Measurements from ENCODE around the gene ARL14EPL.
A peak's percentile ranks its signal among the peaks of the same experiment; 100 is the strongest.
"Not testable (repeated sequence)": the region's sequence is repeated elsewhere in the genome, so short reads cannot be mapped to it uniquely, and the experiment has no call there.

The ARL14EPL gene

GRCh38 chr5:116058346-116058936 lies 26.2 kb downstream of the ARL14EPL start:
- no peak for DNase-seq

GRCh38 chr5:116062352-116062751 lies 30.1 kb downstream of the ARL14EPL start:
- DNase-seq: no peak

DNA sequence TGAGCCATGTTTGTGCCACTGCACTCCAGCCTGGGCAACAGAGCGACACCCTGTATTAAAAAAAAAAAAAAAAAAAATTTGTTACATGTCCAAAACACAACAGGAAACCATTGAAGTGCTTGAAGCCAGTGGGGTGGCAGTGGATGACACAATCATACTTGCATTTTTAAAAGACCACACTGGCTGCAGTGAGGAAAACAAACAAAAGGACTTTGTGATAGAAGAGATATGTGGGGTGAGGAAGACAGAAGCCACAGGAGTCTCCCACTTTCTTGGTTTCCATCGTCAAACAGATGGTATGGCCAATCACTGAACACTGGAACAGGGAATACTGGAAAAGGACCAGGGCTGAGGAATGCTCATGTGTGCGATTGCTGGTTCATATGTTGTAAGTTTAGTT lies 31.7 kb downstream of the ARL14EPL start:
- no peak for DNase-seq

DNA sequence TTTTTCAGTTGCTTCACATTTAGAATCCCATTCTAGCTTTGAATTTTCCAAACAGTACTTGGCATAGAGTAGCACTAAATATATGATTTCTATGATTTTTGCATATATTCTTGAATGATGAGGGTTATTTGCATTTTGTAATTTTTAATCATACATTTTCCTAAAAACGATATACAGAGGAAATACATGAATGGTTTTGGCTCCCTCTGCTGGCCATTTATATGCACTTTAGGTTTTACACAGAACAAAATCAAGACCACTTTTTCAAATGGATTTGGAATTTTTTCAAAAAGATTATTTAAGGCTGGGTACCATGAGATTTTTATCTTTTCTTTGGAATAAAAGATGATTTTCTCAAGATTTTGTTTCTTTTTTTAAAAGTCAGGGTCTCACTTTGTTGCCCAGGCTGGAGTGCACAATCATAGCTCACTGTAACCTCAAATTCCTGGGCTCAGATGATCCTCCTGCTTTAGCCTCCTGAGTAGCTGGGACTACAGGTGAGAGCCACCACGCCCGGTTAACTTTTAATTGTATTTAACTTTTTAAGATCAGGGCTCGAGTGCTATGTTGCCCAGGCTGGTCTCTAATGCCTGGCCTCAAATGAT lies 35.9 kb downstream of the ARL14EPL start:
- DNase-seq: peak in 1 of 2 donors; percentile 41

DNA sequence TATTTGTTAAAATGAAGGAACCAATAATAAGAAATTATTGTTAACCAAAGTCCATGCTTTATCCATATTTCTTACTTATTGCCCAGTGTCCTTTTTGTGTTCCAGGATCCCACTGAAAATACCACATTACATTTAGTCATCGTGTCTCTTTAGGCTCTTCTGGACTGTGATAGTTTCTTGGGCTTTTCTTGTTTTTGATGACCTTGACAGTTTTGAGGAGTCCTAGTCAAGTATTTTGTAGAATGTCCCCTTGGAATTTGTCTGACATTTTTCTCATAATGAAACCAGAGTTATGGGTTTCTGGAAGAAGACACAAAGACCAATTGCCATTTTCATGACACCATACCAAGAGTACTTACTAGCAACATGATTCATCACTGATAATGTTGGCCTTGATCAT lies 38.9 kb downstream of the ARL14EPL start:
- DNase-seq: no peak

DNA sequence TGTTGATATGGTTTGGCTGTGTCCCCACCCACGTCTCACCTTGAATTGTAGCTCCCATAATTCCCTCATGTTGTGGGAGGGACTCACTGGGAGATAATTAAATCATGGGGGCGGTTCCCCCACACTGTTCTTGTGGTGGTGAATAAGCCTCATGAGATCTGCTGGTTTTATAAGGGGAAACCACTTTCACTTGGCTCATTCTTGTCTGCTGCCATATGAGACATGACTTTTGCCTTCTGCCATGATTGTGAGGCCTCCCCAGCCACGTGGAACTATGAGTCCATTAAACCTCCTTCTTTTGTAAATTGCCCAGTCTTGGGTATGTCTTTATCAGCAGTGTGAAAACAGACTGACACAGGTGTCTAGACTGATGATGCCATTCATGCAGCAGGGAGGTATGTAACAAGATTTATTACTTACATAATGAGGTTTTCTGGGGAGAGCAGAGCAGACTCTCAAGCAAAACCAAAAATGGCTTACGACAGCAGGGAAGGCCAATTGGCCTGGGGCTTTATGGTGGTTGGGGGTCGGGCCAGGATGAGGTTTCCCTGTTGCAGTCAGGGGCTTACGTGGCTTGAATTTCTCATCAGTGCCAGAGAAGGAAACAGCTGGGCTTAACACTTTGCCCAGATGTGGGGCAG lies 43.0 kb downstream of the ARL14EPL start:
- DNase-seq: no peak

GRCh38 chr5:116076496-116076895 lies 44.2 kb downstream of the ARL14EPL start:
- DNase-seq: no peak

DNA sequence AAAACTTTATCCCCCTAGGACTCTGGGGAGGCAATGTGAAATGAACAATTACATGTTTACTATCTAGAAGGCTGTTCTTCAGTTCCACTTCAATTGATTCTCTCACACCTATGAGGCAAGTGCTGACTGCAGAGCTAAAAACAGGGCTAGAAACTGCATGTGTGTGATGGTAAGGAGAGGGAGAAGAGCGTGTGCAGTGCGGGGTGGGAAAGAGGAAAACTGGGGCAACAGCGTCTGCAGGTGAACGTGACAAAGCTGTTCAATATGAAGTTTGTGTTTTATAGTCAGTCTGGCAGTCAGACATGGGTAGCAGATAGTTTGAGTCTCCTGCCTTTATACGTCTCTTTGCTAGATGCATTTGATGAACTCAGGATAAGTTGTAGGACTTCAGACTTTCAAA lies 45.9 kb downstream of the ARL14EPL start:
- DNase-seq: no peak

DNA sequence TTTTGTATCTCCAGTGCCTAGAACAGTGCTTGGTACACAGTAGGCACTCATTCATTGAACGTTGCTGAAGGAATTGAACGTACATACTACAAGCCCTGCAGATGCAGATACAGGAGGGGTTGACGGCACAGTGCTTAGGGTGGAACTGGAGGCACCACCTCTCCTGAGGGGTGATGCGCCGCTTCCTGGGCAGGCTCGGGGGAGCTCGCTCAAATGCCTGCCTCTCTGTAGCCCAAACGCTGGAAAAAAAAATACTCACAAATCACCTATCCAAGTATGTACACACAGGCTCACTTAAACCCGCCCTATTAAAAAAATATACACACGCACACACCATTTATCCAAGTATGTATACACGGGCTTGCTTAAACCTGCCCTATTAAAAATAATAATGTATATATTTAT lies 52.0 kb downstream of the ARL14EPL start:
- DNase-seq: peak in 1 of 2 donors; percentile 11

DNA sequence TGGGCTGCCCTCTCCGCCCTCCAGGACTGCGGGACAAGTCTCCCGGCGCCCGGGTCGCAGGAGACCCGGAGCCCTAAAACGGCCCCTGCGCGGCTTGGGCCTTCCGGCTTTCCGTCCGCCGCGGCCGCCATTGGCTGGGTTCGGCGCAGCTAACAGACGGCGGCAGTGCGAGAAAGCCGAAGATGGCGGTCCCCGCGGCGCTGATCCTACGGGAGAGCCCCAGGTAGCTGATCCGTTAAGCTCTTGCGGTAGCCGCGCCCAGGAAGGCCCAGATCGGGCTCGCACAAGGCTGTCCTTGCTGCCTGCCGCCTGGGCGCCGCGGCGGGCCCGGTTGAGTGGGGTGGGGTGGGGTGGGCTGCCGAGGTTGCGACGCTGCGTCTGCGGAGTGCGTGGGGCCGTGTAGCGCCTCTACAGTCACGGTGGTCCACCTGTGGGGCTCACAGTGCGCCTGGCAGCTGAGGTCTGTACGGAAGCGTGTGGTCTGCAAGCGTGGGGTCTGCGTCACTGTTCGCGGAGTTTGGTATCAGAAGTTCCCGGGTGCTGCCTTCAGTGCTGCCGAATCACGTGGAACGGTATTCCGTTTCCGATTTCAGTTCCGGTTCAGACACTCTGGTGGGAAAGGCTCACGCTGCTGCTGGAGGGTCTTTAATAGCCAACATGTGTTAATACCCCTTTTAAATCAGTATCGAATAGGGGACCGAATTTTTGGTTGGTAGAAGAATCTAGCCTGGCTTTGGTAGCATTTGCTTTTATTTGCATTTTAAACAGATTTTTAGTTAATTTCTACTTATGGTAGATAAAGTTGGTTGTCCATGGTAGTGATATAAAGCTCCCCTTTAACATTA lies 52.8 kb downstream of the ARL14EPL start, which contains the start of gene COMMD10:
TSS of gene COMMD10 (plus strand) at position 155 of the 845 bp plus-strand sequence.
- peak; percentile 60 to 66 for DNase-seq

DNA sequence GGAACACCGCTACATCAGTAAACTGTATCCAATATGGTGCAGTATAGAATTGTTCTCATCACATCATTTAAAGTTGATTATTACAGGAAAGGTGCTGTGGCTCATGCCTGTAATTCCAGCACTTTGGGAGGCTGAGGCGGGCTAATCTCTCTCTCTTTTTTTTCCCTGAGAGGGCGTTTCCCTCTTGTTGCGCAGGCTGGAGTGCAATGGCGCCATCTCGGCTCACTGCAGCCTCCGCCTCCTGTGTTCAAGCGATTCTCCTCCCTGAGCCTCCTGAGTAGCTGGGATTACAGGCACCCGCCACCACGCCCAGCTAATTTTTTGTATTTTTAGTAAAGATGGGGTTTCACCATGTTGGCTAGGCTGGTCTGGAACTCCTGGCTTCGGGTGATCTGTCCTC lies 54.0 kb downstream of the ARL14EPL start:
- not testable (repeated sequence) for DNase-seq

DNA sequence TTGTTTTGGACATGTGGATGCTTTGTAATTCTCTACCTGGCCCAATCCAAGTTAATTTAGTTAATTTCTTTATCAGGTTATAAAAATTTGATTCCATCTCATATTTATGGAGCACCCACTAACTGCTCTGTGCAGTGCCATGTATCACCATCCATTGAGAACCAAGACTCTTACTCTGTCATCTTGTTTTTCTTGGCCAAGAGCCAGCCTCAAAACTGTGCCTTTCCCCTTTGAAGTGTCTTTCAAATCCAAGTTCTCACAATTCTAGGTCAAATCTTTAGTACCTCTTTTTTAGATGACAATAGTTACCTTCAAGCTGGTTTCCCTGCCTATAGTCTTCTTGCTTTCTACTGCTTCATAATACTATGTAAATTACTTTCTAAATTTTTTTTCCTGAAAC lies 55.8 kb downstream of the ARL14EPL start:
- no peak for DNase-seq

DNA sequence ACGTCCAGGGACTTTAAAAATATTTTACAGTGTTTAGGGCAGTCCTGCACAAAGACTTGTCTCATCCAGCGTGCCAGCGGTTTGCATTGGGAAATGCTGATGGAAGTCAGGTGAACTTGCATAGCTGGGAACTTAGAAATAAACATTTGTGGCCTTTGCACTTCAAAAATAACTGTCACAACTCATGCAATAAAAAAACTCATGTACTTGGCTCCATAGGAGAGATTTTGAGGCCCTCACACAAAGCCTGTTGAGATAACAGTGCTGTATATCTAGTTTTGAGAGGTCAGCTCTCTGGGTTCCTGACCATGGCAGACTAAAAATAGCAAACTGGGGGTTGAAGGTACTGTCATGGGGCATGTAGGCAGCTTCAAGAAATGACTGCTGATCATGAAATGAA lies 58.0 kb downstream of the ARL14EPL start:
- no peak for DNase-seq

DNA sequence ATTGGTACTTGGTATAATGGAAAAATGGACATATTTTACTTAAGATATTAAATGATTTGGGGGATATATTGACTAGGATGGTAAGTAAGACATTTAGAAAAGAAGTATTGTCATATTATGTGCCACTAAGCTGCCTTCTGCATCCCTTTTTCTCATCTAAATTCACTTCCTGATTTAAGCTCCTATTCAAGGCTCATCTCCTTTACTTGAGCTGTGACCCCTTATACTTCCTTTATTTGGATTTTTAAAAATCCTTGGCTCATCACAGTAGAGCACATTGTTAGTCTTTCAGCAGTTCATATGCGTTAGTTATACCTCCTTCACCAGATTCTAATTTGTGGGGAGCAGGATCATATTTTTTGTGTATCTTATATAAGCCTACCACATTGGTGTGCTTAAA lies 59.1 kb downstream of the ARL14EPL start:
- no peak for DNase-seq

- no peak for DNase-seq
These were observed 65.0 kb downstream of the ARL14EPL start for GRCh38 chr5:116097301-116097700.

- no peak for DNase-seq
These were observed 66.7 kb downstream of the ARL14EPL start for GRCh38 chr5:116098998-116099397.

DNA sequence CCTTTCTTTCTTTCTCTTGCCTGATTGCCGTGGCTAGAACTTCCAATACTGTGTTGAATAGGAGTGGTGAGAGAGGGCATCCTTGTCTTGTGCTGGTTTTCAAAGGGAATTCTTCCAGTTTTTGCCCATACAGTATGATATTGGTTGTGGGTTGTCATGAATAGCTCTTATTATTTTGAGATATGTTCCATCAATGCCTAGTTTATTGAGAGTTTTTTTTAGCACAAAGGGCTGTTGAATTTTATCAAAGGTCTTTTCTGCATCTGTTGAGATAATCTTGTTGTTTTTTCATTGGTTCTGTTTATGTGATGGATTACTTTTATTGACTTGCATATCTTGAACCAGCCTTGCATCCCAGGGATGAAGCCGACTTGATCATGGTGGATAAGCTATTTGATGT lies 72.7 kb downstream of the ARL14EPL start:
- not testable (repeated sequence) for DNase-seq

Measured in stimulated activated CD4-positive, alpha-beta T cell treated with anti-CD3 and anti-CD28 coated beads, Interleukin-2, amount 100 ng/mL, for 48 hours (primary cell).